ENCODE measurements around the gene CTTNBP2. TPM values are rescaled to one million over a fixed set of nuclear protein-coding genes. Genes with fewer than 3 reads are reported as not detected.

The CTTNBP2 gene
- total and polyA plus RNA-seq, 2 of the 13 experiments (the other 11 are each of a cell fraction or from before 2014, with no cell fraction given) = not detected

DNA sequence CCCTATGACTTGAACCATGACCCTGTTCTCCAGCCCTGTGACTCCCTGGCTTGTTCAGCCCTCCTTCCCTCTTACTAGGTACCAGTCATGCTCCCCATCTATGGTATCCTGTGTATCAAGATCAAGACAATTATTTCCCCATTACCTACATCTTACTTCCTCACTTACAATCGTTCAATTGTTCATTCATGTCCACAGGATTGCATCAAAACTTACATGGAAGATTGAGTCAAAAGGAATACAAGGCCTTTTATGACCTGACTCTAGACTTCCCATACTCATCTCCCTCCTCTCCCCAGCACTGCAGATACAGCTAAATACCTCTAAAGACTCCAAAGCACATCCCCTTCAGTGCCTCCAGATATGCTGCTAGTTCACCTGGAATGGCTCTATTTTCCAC, 109.2 kb downstream of the CTTNBP2 start:
- ChIA-PET POLR2A (no interaction called here), CTCF (ENCODE audit: low intra/inter-chr PET ratio, low total read pairs) (no interaction called here)
- Histone ChIP-seq H4K20me1 (ENCODE audit: insufficient read depth, low read length) (no peaks in the 10 kb centered on the region), H3K9ac (ENCODE audit: insufficient read depth, low read depth, low read length) (no peak overlapping the region), H3K27me3 (ENCODE audit: control insufficient read depth in 1 of 2, insufficient read depth in 2 of 2, low read length in 2 of 2) (no peaks in the 10 kb centered on the region), H3K4me3 (replicated peaks in 1 of 3; ENCODE audit: insufficient read depth in 1 of 3, low read depth in 2 of 3, low read length in 3 of 3) (no peak overlapping the region), H3K79me2 (ENCODE audit: insufficient read depth, low read length) (no peaks in the 10 kb centered on the region), H3K4me1 (ENCODE audit: insufficient read depth, low read length) (no peaks in the 10 kb centered on the region), H3K9me3 (ENCODE audit: low read length) (no peaks in the 10 kb centered on the region), H3K27ac (ENCODE audit: extremely low read length, insufficient read depth, low read length) (no peak overlapping the region), H3K36me3 (replicated peaks in 1 of 2; ENCODE audit: control insufficient read depth in 1 of 2, insufficient read depth in 2 of 2, low read length in 2 of 2) (no peaks in the 10 kb centered on the region), H2AFZ (ENCODE audit: low read length) (no peak overlapping the region), H3K4me2 (ENCODE audit: low read depth, low read length) (no peak overlapping the region)
- 3% methylated on average over 1 of the region's 1 CpG for WGBS (ENCODE audit: low lambda C conversion rate)
- ATAC-seq (no peak), FAIRE-seq (no peak), DNase-seq (ENCODE audit: low spot score) (no peak)
- in situ Hi-C loops (cut with HindIII; ENCODE audit: extremely low pct_ligation_motif_present, low pct_unique_long_range_greater_than_20kb) (no loop called here), intact Hi-C loops (cut with micrococcal nuclease; ENCODE audit: unreplicated experiment) (no loop called here)
- no peak for TF ChIP-seq ZNF781 (CRISPR knock-in tag; IDR thresholded peaks at IDR 0.05; ENCODE audit: borderline replicate concordance, not compliant biosample characterization)
- no peak for TF ChIP-seq ZNF766 (CRISPR knock-in tag; IDR thresholded peaks at IDR 0.05; ENCODE audit: borderline replicate concordance)
- no peak for TF ChIP-seq ZNF563 (CRISPR knock-in tag; IDR thresholded peaks at IDR 0.05)
- TF ChIP-seq ZNF607 (CRISPR knock-in tag; IDR thresholded peaks at IDR 0.05; ENCODE audit: borderline replicate concordance) = no peak
- no peak for TF ChIP-seq NFYC (CRISPR knock-in tag; IDR thresholded peaks at IDR 0.05)
- BruUV-seq (replicated peaks) = no TSS peak

DNA sequence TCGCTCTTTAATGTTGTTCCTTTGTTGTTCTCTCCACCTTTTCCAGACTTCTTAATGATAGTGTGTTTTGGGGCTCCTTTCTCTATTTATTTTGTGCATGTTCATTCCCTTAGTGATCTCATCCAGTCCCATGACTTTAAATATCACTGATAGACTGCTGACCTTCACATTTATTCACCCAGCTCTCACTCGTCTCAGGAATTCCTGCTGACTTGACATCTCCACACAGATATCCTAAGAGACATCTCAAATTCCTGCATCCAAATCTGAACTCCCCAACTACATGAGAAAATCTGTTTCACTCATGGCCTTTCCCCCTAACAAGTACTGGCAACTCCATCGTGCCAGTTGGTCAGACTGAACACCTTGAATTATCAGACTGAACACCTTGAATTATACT, 111.2 kb downstream of the CTTNBP2 start:
- Histone ChIP-seq H3K9ac (ENCODE audit: insufficient read depth, low read depth, low read length) (no peak overlapping the region), H3K4me1 (ENCODE audit: insufficient read depth, low read length) (no peaks in the 10 kb centered on the region), H3K36me3 (replicated peaks in 1 of 2; ENCODE audit: control insufficient read depth in 1 of 2, insufficient read depth in 2 of 2, low read length in 2 of 2) (no peaks in the 10 kb centered on the region), H3K27ac (ENCODE audit: extremely low read length, insufficient read depth, low read length) (no peak overlapping the region), H3K9me3 (ENCODE audit: low read length) (no peaks in the 10 kb centered on the region), H4K20me1 (ENCODE audit: insufficient read depth, low read length) (no peaks in the 10 kb centered on the region), H3K79me2 (ENCODE audit: insufficient read depth, low read length) (no peaks in the 10 kb centered on the region), H2AFZ (ENCODE audit: low read length) (no peak overlapping the region), H3K4me2 (ENCODE audit: low read depth, low read length) (no peak overlapping the region), H3K27me3 (ENCODE audit: control insufficient read depth in 1 of 2, insufficient read depth in 2 of 2, low read length in 2 of 2) (no peaks in the 10 kb centered on the region), H3K4me3 (replicated peaks in 1 of 3; ENCODE audit: insufficient read depth in 1 of 3, low read depth in 2 of 3, low read length in 3 of 3) (no peak overlapping the region)
- no peak for ATAC-seq
- no TSS peak for BruUV-seq (replicated peaks)
- in situ Hi-C loops (cut with HindIII; ENCODE audit: extremely low pct_ligation_motif_present, low pct_unique_long_range_greater_than_20kb) (no loop called here), intact Hi-C loops (cut with micrococcal nuclease; ENCODE audit: unreplicated experiment) (no loop called here)
- 17% methylated on average over 3 of the region's 3 CpGs for WGBS (ENCODE audit: low lambda C conversion rate)
- TF ChIP-seq MAFK (conservative IDR thresholded peaks at IDR 0.05 in 1 of 2, IDR thresholded peaks at IDR 0.05 in 1 of 2; ENCODE audit: low read length in 2 of 2) = peak; percentile 40 to 61; a peak in 3 of 4 replicates
- no peak for TF ChIP-seq HMG20A (CRISPR knock-in tag; IDR thresholded peaks at IDR 0.05; ENCODE audit: borderline replicate concordance)
- TF ChIP-seq MAFF (IDR thresholded peaks at IDR 0.05; ENCODE audit: low read depth, low read length) = peak; percentile 44; the same call in 1 of the 2 replicates
- no peak for TF ChIP-seq SMAD1 (CRISPR knock-in tag; IDR thresholded peaks at IDR 0.05; ENCODE audit: borderline replicate concordance, low read depth)
- TF ChIP-seq ZSCAN21 (CRISPR knock-in tag; IDR thresholded peaks at IDR 0.05; ENCODE audit: borderline replicate concordance) = no peak
- DNase-seq (ENCODE audit: low spot score) = no peak
- POLR2A ChIA-PET = no interaction called here
- CTCF ChIA-PET (ENCODE audit: low intra/inter-chr PET ratio, low total read pairs) = no interaction called here
- FAIRE-seq = no peak

All from HepG2 (cell line).